HepG2 (cell line): ENCODE results near the gene ZNF302. TPM values are rescaled to one million over a fixed set of nuclear protein-coding genes. Genes with fewer than 3 reads are reported as not detected.

Experiments used
- BRF2 ChIP-seq: sonication (generic); formaldehyde crosslinking; IDR thresholded peaks from 2 replicates; pipeline ENCODE4 v1.8.1; 2022; ENCODE audit warnings: mild to moderate bottlenecking, missing genetic modification reagents
- CBX5 ChIP-seq: sonication (generic); formaldehyde crosslinking; IDR thresholded peaks from 2 replicates; pipeline ENCODE4 v1.4.0; 2020; ENCODE audit warnings: missing genetic modification reagents, borderline replicate concordance
- DMTF1 ChIP-seq: sonication (generic); formaldehyde crosslinking; IDR thresholded peaks from 2 replicates; pipeline ENCODE4 v1.4.0; 2020; ENCODE audit warnings: mild to moderate bottlenecking, missing genetic modification reagents
- FOSL2 ChIP-seq: sonication (generic); formaldehyde crosslinking; IDR thresholded peaks from 2 replicates; pipeline ENCODE4 v1.4.0; 2020; ENCODE audit warnings: missing genetic modification reagents
- KLF12 ChIP-seq: sonication (generic); formaldehyde crosslinking; IDR thresholded peaks from 2 replicates; pipeline ENCODE4 v1.4.0; 2020; ENCODE audit warnings: missing genetic modification reagents, borderline replicate concordance
- MAX ChIP-seq: IDR thresholded peaks from 2 replicates; pipeline ENCODE4 v1.6.1; 2012; ENCODE audit warnings: inconsistent platforms
- MEIS2 ChIP-seq: sonication (generic); formaldehyde crosslinking; IDR thresholded peaks from 2 replicates; pipeline ENCODE4 v1.9.0; 2021; ENCODE audit warnings: mild to moderate bottlenecking, missing genetic modification reagents
- NFYC ChIP-seq: IDR thresholded peaks from 2 replicates; pipeline ENCODE4 v1.6.1; 2016; ENCODE audit warnings: missing genetic modification reagents, missing compliant biosample characterization
- SIN3A ChIP-seq: IDR thresholded peaks from 2 replicates; pipeline ENCODE4 v1.6.1; 2011; ENCODE audit warnings: low read depth, mild to moderate bottlenecking, control low read depth, low read length, borderline replicate concordance
- SIX1 ChIP-seq: sonication (generic); formaldehyde crosslinking; IDR thresholded peaks from 2 replicates; pipeline ENCODE4 v1.4.0; 2020; ENCODE audit warnings: missing genetic modification reagents, borderline replicate concordance
- SMYD3 ChIP-seq: sonication (generic); formaldehyde crosslinking; IDR thresholded peaks from 2 replicates; pipeline ENCODE4 v1.8.1; 2023; ENCODE audit warnings: mild to moderate bottlenecking, missing genetic modification reagents
- SP4 ChIP-seq: sonication (generic); formaldehyde crosslinking; IDR thresholded peaks from 2 replicates; pipeline ENCODE4 v1.8.1; 2023; ENCODE audit warnings: mild to moderate bottlenecking, missing genetic modification reagents
- TFAP4 ChIP-seq: sonication (generic); IDR thresholded peaks from 2 replicates; pipeline ENCODE4 v1.6.1; 2016; ENCODE audit warnings: low read depth, borderline replicate concordance
- ZNF282 ChIP-seq: fragments of 450-650 bp; IDR thresholded peaks from 2 replicates; pipeline ENCODE4 v1.6.1; 2018; ENCODE audit not compliant: partially characterized antibody
- ZNF562 ChIP-seq: sonication (generic); formaldehyde crosslinking; IDR thresholded peaks from 2 replicates; pipeline ENCODE4 v1.8.0; 2022; ENCODE audit warnings: missing genetic modification reagents, borderline replicate concordance
- ZNF776 ChIP-seq: sonication (generic); formaldehyde crosslinking; IDR thresholded peaks from 2 replicates; pipeline ENCODE4 v1.4.0; 2020; ENCODE audit warnings: mild to moderate bottlenecking, missing genetic modification reagents
- ZNF781 ChIP-seq: sonication (generic); formaldehyde crosslinking; IDR thresholded peaks from 2 replicates; pipeline ENCODE4 v1.5.1; 2020; ENCODE audit warnings: borderline replicate concordance, mild to moderate bottlenecking, missing genetic modification reagents; ENCODE audit errors: not compliant biosample characterization
- ZSCAN9 ChIP-seq: IDR thresholded peaks from 2 replicates; pipeline ENCODE4 v1.6.1; 2016; ENCODE audit warnings: borderline replicate concordance
- polyA plus RNA-seq, 8 experiments: library from polyadenylated mRNA; depleted of rRNA in 3 of 8; stranded (reverse) in 7 of 8; unstranded in 1 of 8; fragments of >200 nt; fragmentation: Illumina TruSeq in 4 of 8; extraction: Trizol in 4 of 8; gene quantifications; 2 replicates each; pipeline versions ENCODE4 v1.2.1 to v1.2.3, GENCODE V29; 2011 to 2016; ENCODE audit warnings: low read depth in 4 of 8, missing spikeins in 1 of 8, mixed read lengths in 1 of 8; ENCODE audit not compliant: insufficient read depth in 1 of 8
- total RNA-seq, 5 experiments: library from RNA; depleted of rRNA; stranded (reverse); fragments of >200 nt; fragmentation: Illumina TruSeq; extraction: Trizol; gene quantifications; 2 replicates each; pipeline ENCODE4 v1.2.3, GENCODE V29; 2016; ENCODE audit warnings: low read depth in 1 of 5
- TF ChIP-seq, protein P1 (sequence below): IDR thresholded peaks from 2 replicates; pipeline ENCODE4 v1.6.1; 2018; ENCODE audit warnings: missing genetic modification reagents, mild to moderate bottlenecking, missing compliant biosample characterization
- TF ChIP-seq, protein P2 (sequence below): sonication (generic); formaldehyde crosslinking; IDR thresholded peaks from 2 replicates; pipeline ENCODE4 v1.4.0; 2020; ENCODE audit warnings: missing genetic modification reagents, borderline replicate concordance

The ZNF302 gene
- total and polyA plus RNA-seq, 2 of the 13 experiments (the other 11 are each of a cell fraction or from before 2014, with no cell fraction given), result not detected

GRCh38 chr19:34733266-34733745, 55.8 kb downstream of the ZNF302 start (continued):
- TF ChIP-seq ZNF781 (peak; percentile 54), SMYD3 (CRISPR knock-in tag) (peak; percentile 78; the same call in 1 of the 2 replicates), SIN3A (peak; percentile 89; the same call in 1 of the 2 replicates), ZSCAN9 (CRISPR knock-in tag) (peak; percentile 47; the same call in 1 of the 2 replicates), KLF12 (no peak), ZNF562 (no peak), BRF2 (CRISPR knock-in tag) (0 out of 2 replicates have a peak, but pooled peaks have one; percentile 35), CBX5 (CRISPR knock-in tag) (0 out of 2 replicates have a peak, but pooled peaks have one; percentile 39), ZNF282 (no peak), ZNF776 (CRISPR knock-in tag) (0 out of 2 replicates have a peak, but pooled peaks have one; percentile 54), DMTF1 (CRISPR knock-in tag) (no peak), FOSL2 (CRISPR knock-in tag) (peak; percentile 17; the same call in 1 of the 2 replicates), MAX (peak; percentile 79), TFAP4 (peak; percentile 68; the same call in 1 of the 2 replicates), SIX1 (0 out of 2 replicates have a peak, but pooled peaks have one; percentile 10), NFYC (CRISPR knock-in tag) (no peak), SP4 (CRISPR knock-in tag) (peak; percentile 7; the same call in 1 of the 2 replicates), MEIS2 (CRISPR knock-in tag) (peak; percentile 36; the same call in 1 of the 2 replicates)
- TF ChIP-seq, protein P1, sequence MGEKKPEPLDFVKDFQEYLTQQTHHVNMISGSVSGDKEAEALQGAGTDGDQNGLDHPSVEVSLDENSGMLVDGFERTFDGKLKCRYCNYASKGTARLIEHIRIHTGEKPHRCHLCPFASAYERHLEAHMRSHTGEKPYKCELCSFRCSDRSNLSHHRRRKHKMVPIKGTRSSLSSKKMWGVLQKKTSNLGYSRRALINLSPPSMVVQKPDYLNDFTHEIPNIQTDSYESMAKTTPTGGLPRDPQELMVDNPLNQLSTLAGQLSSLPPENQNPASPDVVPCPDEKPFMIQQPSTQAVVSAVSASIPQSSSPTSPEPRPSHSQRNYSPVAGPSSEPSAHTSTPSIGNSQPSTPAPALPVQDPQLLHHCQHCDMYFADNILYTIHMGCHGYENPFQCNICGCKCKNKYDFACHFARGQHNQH (CRISPR knock-in tag), result 0 out of 2 replicates have a peak, but pooled peaks have one; percentile 29
- TF ChIP-seq, protein P2, sequence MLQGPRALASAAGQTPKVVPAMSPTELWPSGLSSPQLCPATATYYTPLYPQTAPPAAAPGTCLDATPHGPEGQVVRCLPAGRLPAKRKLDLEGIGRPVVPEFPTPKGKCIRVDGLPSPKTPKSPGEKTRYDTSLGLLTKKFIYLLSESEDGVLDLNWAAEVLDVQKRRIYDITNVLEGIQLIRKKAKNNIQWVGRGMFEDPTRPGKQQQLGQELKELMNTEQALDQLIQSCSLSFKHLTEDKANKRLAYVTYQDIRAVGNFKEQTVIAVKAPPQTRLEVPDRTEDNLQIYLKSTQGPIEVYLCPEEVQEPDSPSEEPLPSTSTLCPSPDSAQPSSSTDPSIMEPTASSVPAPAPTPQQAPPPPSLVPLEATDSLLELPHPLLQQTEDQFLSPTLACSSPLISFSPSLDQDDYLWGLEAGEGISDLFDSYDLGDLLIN, result 0 out of 2 replicates have a peak, but pooled peaks have one; percentile 22
